Endothelial cell of umbilical vein (primary cell): Measurements from ENCODE around the gene ACOX3. TPM values are rescaled to one million over a fixed set of nuclear protein-coding genes. Genes with fewer than 3 reads are reported as not detected.

Source experiments
- BruUV-seq: library from RNA; stranded (reverse); fragments of 400-500 nt; replicated peaks from 2 replicates; lab custom pipeline; 2021; lab: Mats Ljungman, UMichigan
- CTCF ChIA-PET: fragments of 300-600, 350-600 bp; sonication (Branson Sonifier 250); formaldehyde crosslinking; loops from one replicate; lab custom pipeline; 2021; ENCODE audit warnings: antibody characterized with exemption, inconsistent platforms; lab: Charles Lee
- POLR2A ChIA-PET: fragments of 300-600, 350-600 bp; sonication (Branson Sonifier 250); formaldehyde crosslinking; loops from one replicate; lab custom pipeline; 2021; ENCODE audit warnings: antibody characterized with exemption, inconsistent platforms; lab: Charles Lee
- DNase-seq: peaks from one replicate; pipeline ENCODE4 v3.0.0-alpha.2; 2011; ENCODE audit warnings: low read depth, low spot score
- FAIRE-seq: peaks from 2 replicates; lab custom pipeline; 2011; peaks lifted over from hg19 to GRCh38; lab: Jason Lieb, UNC
- H2AFZ ChIP-seq: 2 replicates; pipeline ENCODE4 v1.6.0; 2012; ENCODE audit warnings: low read depth, low read length, control low read depth, inconsistent platforms
- H3K27ac ChIP-seq: 2 replicates; pipeline ENCODE4 v1.5.1; 2011; ENCODE audit warnings: low read depth, mild to moderate bottlenecking, control low read depth, low read length, moderate library complexity; ENCODE audit not compliant: insufficient read depth
- H3K27me3 ChIP-seq, 2 experiments: 2 replicates each; pipeline versions ENCODE4 v1.6.0 to v1.6.1; 2011; ENCODE audit warnings: low read length in 2 of 2, mixed read lengths in 1 of 2; ENCODE audit not compliant: control insufficient read depth in 2 of 2, insufficient read depth in 2 of 2
- H3K36me3 ChIP-seq, 2 experiments: 2 replicates in 1 of 2; 3 replicates in 1 of 2; pipeline ENCODE4 v1.5.1; 2011; ENCODE audit warnings: low read length in 2 of 2, mild to moderate bottlenecking in 1 of 2, moderate library complexity in 1 of 2; ENCODE audit not compliant: control insufficient read depth in 2 of 2, insufficient read depth in 2 of 2; ENCODE audit errors: extremely low read depth in 1 of 2
- H3K4me1 ChIP-seq: 3 replicates; pipeline ENCODE4 v1.5.1; 2011; ENCODE audit warnings: mild to moderate bottlenecking, low read length; ENCODE audit not compliant: control insufficient read depth, insufficient read depth; ENCODE audit errors: extremely low read depth
- H3K4me2 ChIP-seq: 2 replicates; pipeline ENCODE4 v1.6.1; 2011; ENCODE audit warnings: low read length, control low read depth, mixed read lengths; ENCODE audit not compliant: insufficient read depth
- H3K4me3 ChIP-seq, 3 experiments: fragments of 200-600 bp in 1 of 3; sonication (generic), shearing (Covaris generic) in 1 of 3; replicated peaks in 1 of 3; 2 replicates each; pipeline ENCODE4 v1.5.1; 2011 to 2016; ENCODE audit warnings: control low read depth in 3 of 3, low read length in 3 of 3, mild to moderate bottlenecking in 2 of 3, inconsistent platforms in 1 of 3, low read depth in 1 of 3, moderate library complexity in 1 of 3; ENCODE audit not compliant: insufficient read depth in 1 of 3
- H3K79me2 ChIP-seq: 2 replicates; pipeline ENCODE4 v1.6.0; 2012; ENCODE audit warnings: low read length, inconsistent platforms; ENCODE audit not compliant: control insufficient read depth, insufficient read depth
- H3K9ac ChIP-seq: replicated peaks from 2 replicates; pipeline ENCODE3; 2011; ENCODE audit warnings: low read length, control low read depth; ENCODE audit not compliant: insufficient read depth; ENCODE audit errors: extremely low read depth
- H3K9me1 ChIP-seq: replicated peaks from 3 replicates; pipeline ENCODE4 v1.6.0; 2011; ENCODE audit warnings: mild to moderate bottlenecking, low read length; ENCODE audit not compliant: control insufficient read depth, insufficient read depth; ENCODE audit errors: extremely low read depth
- H3K9me3 ChIP-seq: replicated peaks from 2 replicates; pipeline ENCODE4 v1.5.1; 2012; ENCODE audit warnings: low read length, inconsistent platforms; ENCODE audit not compliant: control insufficient read depth, insufficient read depth
- H4K20me1 ChIP-seq: replicated peaks from 2 replicates; pipeline ENCODE3; 2011; ENCODE audit warnings: mild to moderate bottlenecking, low read length; ENCODE audit not compliant: control insufficient read depth, insufficient read depth; ENCODE audit errors: extremely low read depth
- EZH2 ChIP-seq: IDR thresholded peaks from 2 replicates; pipeline ENCODE4 v1.6.1; 2012; ENCODE audit warnings: borderline replicate concordance, low read depth, mild to moderate bottlenecking, moderate library complexity, low read length, inconsistent platforms; ENCODE audit not compliant: severe bottlenecking
- FOS ChIP-seq: IDR thresholded peaks from 2 replicates; pipeline ENCODE4 v1.6.1; 2011; ENCODE audit warnings: mild to moderate bottlenecking, low read length, moderate library complexity, borderline replicate concordance; ENCODE audit not compliant: insufficient read depth
- GATA2 ChIP-seq: IDR thresholded peaks from 2 replicates; pipeline ENCODE4 v1.7.0; 2011; ENCODE audit warnings: low read depth, mild to moderate bottlenecking, moderate library complexity, mixed read lengths, low read length; ENCODE audit not compliant: insufficient read length, insufficient read depth
- JUN ChIP-seq: IDR thresholded peaks from 2 replicates; pipeline ENCODE4 v1.6.1; 2011; ENCODE audit warnings: borderline replicate concordance, low read depth; ENCODE audit not compliant: insufficient read length, insufficient read depth
- MYC ChIP-seq: IDR thresholded peaks from one replicate; pipeline ENCODE4 v1.6.1; 2011; ENCODE audit warnings: mild to moderate bottlenecking, low read depth, low read length
- POLR2A ChIP-seq: IDR thresholded peaks from 2 replicates; pipeline ENCODE4 v1.6.1; 2012; ENCODE audit warnings: low read depth, mild to moderate bottlenecking, control low read depth, low read length
- POLR2AphosphoS5 ChIP-seq: IDR thresholded peaks from 2 replicates; pipeline ENCODE4 v1.6.1; 2012; ENCODE audit warnings: low read depth, mild to moderate bottlenecking, control low read depth, low read length, moderate library complexity; ENCODE audit not compliant: insufficient read depth
- dilution Hi-C: fragments of 300-500 bp; cut with MboI; formaldehyde crosslinking; loops from one replicate; pipeline ENCODE4 v1.15.0; 2019; ENCODE audit warnings: low sequenced_read_pairs; ENCODE audit not compliant: extremely low pct_ligation_motif_present
- intact Hi-C: fragments of 100-400 bp; cut with micrococcal nuclease; formaldehyde crosslinking; loops from one replicate; pipeline ENCODE4 v1.10.0; 2022
- polyA plus RNA-seq, 4 experiments: library from polyadenylated mRNA; depleted of rRNA in 3 of 4; stranded (reverse) in 3 of 4; unstranded in 1 of 4; fragments of >200 nt; gene quantifications; 2 replicates each; pipeline versions ENCODE4 v1.2.1 to v1.2.3, GENCODE V29; 2011 to 2012; ENCODE audit warnings: missing spikeins in 1 of 4
- total RNA-seq: library from RNA; stranded (reverse); gene quantifications from 2 replicates; pipeline ENCODE4 v1.2.3, GENCODE V29; 2021
- TF ChIP-seq, protein P1 (sequence below), 2 donors: IDR thresholded peaks; 1 replicate in 1 of 2; 2 replicates in 1 of 2; pipeline ENCODE4 v1.5.1; 2011; ENCODE audit warnings: low read length in 2 of 2, mild to moderate bottlenecking in 2 of 2, moderate library complexity in 2 of 2, control low read depth in 1 of 2, inconsistent platforms in 1 of 2, low read depth in 1 of 2; ENCODE audit not compliant: insufficient read depth in 1 of 2; ENCODE audit errors: extremely low read depth in 1 of 2
- TF ChIP-seq, protein P2 (sequence below): IDR thresholded peaks from 2 replicates; pipeline ENCODE4 v1.6.1; 2011; ENCODE audit not compliant: insufficient read depth, insufficient read length

Gene ACOX3
- total and polyA plus RNA-seq, 2 donors (not counting 3 experiments of a cell fraction or from before 2014, with no cell fraction given): 13.0 to 26.3 TPM

DNA sequence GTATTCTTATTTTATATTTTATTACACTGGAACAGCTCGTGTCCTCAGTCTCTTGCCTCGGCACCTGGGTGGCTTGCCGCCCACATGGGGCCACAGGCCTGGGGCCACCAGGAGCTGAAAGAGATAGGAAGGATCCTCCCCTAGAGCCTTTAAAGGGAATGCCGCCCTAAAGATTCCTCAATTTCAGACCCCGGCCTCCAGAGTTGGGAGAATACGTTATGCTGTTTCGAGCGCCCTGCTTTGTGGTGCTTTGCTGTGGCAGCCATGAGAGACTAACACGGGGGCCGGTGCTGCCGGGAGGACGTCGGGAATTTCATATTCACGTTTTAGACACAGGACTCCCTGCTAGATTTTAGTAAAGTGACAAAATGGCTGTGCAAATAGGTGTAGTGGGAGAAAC lies 33.2 kb downstream of the ACOX3 start:
- Histone ChIP-seq H3K9ac (no peak overlapping the region), H4K20me1 (no peaks in the 10 kb centered on the region), H2AFZ (no peak overlapping the region), H3K4me2 (no peak overlapping the region), H3K36me3 (peaks cover 0 to 17% of the 10 kb centered on the region in 2 experiments), H3K27ac (no peak overlapping the region), H3K4me3 (no peak overlapping the region), H3K9me3 (no peaks in the 10 kb centered on the region), H3K9me1 (no peaks in the 10 kb centered on the region), H3K27me3 (no peaks in the 10 kb centered on the region), H3K4me1 (peaks cover 8% of the 10 kb centered on the region), H3K79me2 (no peaks in the 10 kb centered on the region)
- BruUV-seq: no TSS peak
- TF ChIP-seq, protein P1, sequence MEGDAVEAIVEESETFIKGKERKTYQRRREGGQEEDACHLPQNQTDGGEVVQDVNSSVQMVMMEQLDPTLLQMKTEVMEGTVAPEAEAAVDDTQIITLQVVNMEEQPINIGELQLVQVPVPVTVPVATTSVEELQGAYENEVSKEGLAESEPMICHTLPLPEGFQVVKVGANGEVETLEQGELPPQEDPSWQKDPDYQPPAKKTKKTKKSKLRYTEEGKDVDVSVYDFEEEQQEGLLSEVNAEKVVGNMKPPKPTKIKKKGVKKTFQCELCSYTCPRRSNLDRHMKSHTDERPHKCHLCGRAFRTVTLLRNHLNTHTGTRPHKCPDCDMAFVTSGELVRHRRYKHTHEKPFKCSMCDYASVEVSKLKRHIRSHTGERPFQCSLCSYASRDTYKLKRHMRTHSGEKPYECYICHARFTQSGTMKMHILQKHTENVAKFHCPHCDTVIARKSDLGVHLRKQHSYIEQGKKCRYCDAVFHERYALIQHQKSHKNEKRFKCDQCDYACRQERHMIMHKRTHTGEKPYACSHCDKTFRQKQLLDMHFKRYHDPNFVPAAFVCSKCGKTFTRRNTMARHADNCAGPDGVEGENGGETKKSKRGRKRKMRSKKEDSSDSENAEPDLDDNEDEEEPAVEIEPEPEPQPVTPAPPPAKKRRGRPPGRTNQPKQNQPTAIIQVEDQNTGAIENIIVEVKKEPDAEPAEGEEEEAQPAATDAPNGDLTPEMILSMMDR (IDR thresholded peaks at IDR 0.05; ENCODE audit: extremely low read depth in 1 of 2, insufficient read depth in 1 of 2, low read depth in 1 of 2, low read length in 2 of 2): no peak
- TF ChIP-seq EZH2 (no peak), FOS (no peak), POLR2AphosphoS5 (no peak), MYC (no peak), POLR2A (no peak), JUN (no peak), GATA2 (no peak)
- TF ChIP-seq, protein P2, sequence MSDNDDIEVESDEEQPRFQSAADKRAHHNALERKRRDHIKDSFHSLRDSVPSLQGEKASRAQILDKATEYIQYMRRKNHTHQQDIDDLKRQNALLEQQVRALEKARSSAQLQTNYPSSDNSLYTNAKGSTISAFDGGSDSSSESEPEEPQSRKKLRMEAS: no peak
- ChIA-PET POLR2A (no interaction called here), CTCF (interaction anchor here (1.0 to 2.5 kb wide), 6 partner anchors 21 to 231 kb away, joined by 3 to 27 read pairs (median 8); no protein-coding TSS in a partner anchor)
- no peak for DNase-seq
- FAIRE-seq: no peak
- intact Hi-C loops (loop anchor here (1.0 kb wide), 1 partner anchor 165 kb away; no protein-coding TSS in a partner anchor), dilution Hi-C loops (no loop called here)
